OCI-LY3 (cell line): ENCODE data around the gene PRM1.

Source experiments
- H2AFZ ChIP-seq: fragments of 200-600, 300-600 bp; shearing (Covaris generic); 2 replicates; pipeline ENCODE4 v1.6.0; 2014; ENCODE audit warnings: antibody characterized with exemption, low read depth, low read length
- H3K27ac ChIP-seq: fragments of 200-600, 300-600 bp; sonication (generic); 2 replicates; pipeline ENCODE4 v1.5.1; 2014; ENCODE audit warnings: mild to moderate bottlenecking, low read length, moderate library complexity, mixed read lengths
- H3K27me3 ChIP-seq: fragments of 200-600, 300-600 bp; sonication (generic); 2 replicates; pipeline ENCODE4 v1.6.1; 2014; ENCODE audit warnings: low read depth, low read length, mixed read lengths
- H3K36me3 ChIP-seq: fragments of 200-600, 300-600 bp; sonication (generic); replicated peaks from 2 replicates; pipeline ENCODE3; 2014; ENCODE audit warnings: low read depth, low read length, mixed read lengths
- H3K4me1 ChIP-seq: fragments of 300-600, 200-600 bp; sonication (generic); 2 replicates; pipeline ENCODE4 v1.6.1; 2014; ENCODE audit warnings: low read length, mixed read lengths
- H3K4me2 ChIP-seq: fragments of 200-600, 300-600 bp; sonication (generic); 2 replicates; pipeline ENCODE4 v1.6.1; 2014; ENCODE audit warnings: low read length, mixed read lengths
- H3K4me3 ChIP-seq: fragments of 300-600, 200-600 bp; sonication (generic); 2 replicates; pipeline ENCODE4 v1.5.1; 2014; ENCODE audit warnings: antibody characterized with exemption, mild to moderate bottlenecking, low read length, moderate library complexity
- H3K79me2 ChIP-seq: fragments of 300-600, 200-600 bp; shearing (Covaris generic); 2 replicates; pipeline ENCODE4 v1.6.1; 2014; ENCODE audit warnings: mild to moderate bottlenecking, low read length, mixed read lengths
- H3K9ac ChIP-seq: fragments of 300-600, 200-600 bp; shearing (Covaris generic); 2 replicates; pipeline ENCODE4 v1.6.0; 2014; ENCODE audit warnings: mild to moderate bottlenecking, low read length, moderate library complexity
- H3K9me3 ChIP-seq: fragments of 200-600, 300-600 bp; shearing (Covaris generic); 2 replicates; pipeline ENCODE4 v1.6.1; 2014; ENCODE audit warnings: low read length, mixed read lengths; ENCODE audit not compliant: insufficient read depth
- H4K20me1 ChIP-seq: fragments of 200-600, 300-600 bp; sonication (generic); 2 replicates; pipeline ENCODE4 v1.6.1; 2016; ENCODE audit warnings: low read length, mixed read lengths; ENCODE audit not compliant: insufficient read depth
- CTCF ChIP-seq: fragments of 200-600, 300-600 bp; sonication (generic); IDR thresholded peaks from 2 replicates; pipeline ENCODE4 v1.5.1; 2014; ENCODE audit warnings: antibody characterized with exemption, low read length, low read depth
- EZH2phosphoT487 ChIP-seq: fragments of 200-600 bp; shearing (Covaris generic); IDR thresholded peaks from 2 replicates; pipeline ENCODE4 v1.6.1; 2018; ENCODE audit warnings: antibody characterized with exemption, mixed run types, low read depth

Gene PRM1

GRCh38 chr16:11258553-11259492 lies 22.3 kb downstream of the PRM1 start:
- Histone ChIP-seq H3K9ac (peak overlapping the region; percentile 18; the same call in 1 of the 2 replicates), H3K4me3 (peak overlapping the region; percentile 33; the same call in 1 of the 2 replicates), H3K79me2 (peaks cover 20% of the 10 kb centered on the region), H3K9me3 (no peaks in the 10 kb centered on the region), H4K20me1 (peaks cover 15% of the 10 kb centered on the region), H3K4me1 (peaks cover 41% of the 10 kb centered on the region), H3K36me3 (peaks cover 15% of the 10 kb centered on the region), H3K27ac (no peak overlapping the region), H3K4me2 (peak overlapping the region; percentile 67), H2AFZ (no peak overlapping the region), H3K27me3 (peaks cover 13% of the 10 kb centered on the region; the same call in 1 of the 2 replicates)
- TF ChIP-seq CTCF (no peak), EZH2phosphoT487 (no peak)

GRCh38 chr16:11257131-11257938 lies 23.8 kb downstream of the PRM1 start:
- Histone ChIP-seq H3K27ac (no peak overlapping the region), H3K27me3 (peaks cover 13% of the 10 kb centered on the region; the same call in 1 of the 2 replicates), H4K20me1 (peaks cover 30% of the 10 kb centered on the region), H3K9me3 (no peaks in the 10 kb centered on the region), H3K9ac (peak overlapping the region; percentile 94), H3K36me3 (peaks cover 30% of the 10 kb centered on the region), H2AFZ (no peak overlapping the region; the same call in 1 of the 2 replicates), H3K4me2 (peak overlapping the region; percentile 100), H3K79me2 (peaks cover 28% of the 10 kb centered on the region), H3K4me1 (peaks cover 45% of the 10 kb centered on the region), H3K4me3 (peak overlapping the region; percentile 97)
- no peak for TF ChIP-seq EZH2phosphoT487
- peak; percentile 74 for TF ChIP-seq CTCF

GRCh38 chr16:11256661-11257130 lies 24.4 kb downstream of the PRM1 start:
- Histone ChIP-seq H3K9ac (peak overlapping the region; percentile 94), H4K20me1 (peaks cover 36% of the 10 kb centered on the region), H3K4me3 (peak overlapping the region; percentile 97), H3K36me3 (peaks cover 36% of the 10 kb centered on the region), H3K4me2 (peak overlapping the region; percentile 100), H3K27me3 (peaks cover 13% of the 10 kb centered on the region; the same call in 1 of the 2 replicates), H3K27ac (peak overlapping the region; percentile 76), H3K4me1 (peaks cover 45% of the 10 kb centered on the region), H3K79me2 (peaks cover 28% of the 10 kb centered on the region), H2AFZ (no peak overlapping the region), H3K9me3 (no peaks in the 10 kb centered on the region)
- TF ChIP-seq EZH2phosphoT487, result no peak
- no peak for TF ChIP-seq CTCF
